Activated T-cell treated with anti-CD3 and anti-CD28 coated beads for 1 hour (primary cell): ENCODE results near the gene CNIH1.
"Not testable (repeated sequence)": the region's sequence is repeated elsewhere in the genome, so short reads cannot be mapped to it uniquely, and the experiment has no call there.

Experiments used
- DNase-seq: peaks from one replicate; pipeline ENCODE4 v3.0.0-alpha.2; 2020; ENCODE audit warnings: low read depth

Gene CNIH1

DNA sequence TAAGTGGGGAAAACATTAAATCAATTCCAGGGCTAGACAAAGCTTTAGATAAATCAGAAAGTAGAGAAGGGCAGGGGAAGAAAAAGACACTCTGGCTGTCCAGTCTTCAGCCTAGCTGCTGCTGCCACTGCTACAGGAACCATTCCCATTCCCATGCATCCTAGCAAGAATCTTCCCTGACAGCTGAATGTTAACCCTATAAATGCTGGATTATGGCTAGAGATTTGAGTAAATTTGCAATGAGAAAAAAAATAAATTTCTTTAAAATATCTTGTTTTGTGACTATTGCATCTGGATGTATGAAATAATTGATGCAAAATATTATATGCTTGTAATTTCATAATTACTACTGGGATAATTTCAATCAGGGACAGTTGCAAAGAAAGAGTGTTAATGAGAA is 59.4 kb downstream of the CNIH1 start:
- no peak for DNase-seq

DNA sequence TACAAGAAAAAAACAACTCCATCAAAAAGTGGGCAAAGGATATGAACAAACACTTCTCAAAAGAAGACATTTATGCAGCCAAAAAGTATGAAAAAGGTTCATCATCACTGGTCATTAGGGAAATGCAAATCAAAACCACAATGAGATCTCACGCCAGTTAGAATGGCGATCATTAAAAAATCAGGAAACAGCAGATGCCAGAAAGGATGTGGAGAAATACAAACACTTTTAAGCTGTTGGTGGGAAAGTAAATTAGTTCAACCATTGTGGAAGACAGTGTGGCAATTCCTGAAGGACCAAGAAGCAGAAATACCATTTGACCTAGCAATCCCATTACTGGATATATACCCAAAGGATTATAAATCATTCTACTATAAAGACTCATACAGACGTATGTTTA is 60.6 kb downstream of the CNIH1 start:
- DNase-seq: not testable (repeated sequence)

DNA sequence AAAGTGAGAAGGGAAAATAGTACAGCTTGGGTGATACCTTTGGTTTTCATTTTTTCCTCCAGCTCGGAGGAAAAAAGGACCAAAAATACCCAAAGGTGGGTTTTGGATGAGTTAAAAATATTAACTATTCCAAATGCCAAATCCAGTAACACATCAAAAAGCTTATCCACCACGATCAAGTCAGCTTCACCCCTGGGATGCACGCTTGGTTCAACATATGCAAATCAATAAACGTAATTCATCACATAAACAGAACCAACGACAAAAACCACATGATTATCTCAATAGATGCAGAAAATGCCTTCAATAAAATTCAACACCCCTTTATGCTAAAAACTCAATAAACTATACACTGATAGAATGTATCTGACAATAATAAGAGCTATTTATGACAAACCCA is 62.3 kb downstream of the CNIH1 start:
- DNase-seq: not testable (repeated sequence)

DNA sequence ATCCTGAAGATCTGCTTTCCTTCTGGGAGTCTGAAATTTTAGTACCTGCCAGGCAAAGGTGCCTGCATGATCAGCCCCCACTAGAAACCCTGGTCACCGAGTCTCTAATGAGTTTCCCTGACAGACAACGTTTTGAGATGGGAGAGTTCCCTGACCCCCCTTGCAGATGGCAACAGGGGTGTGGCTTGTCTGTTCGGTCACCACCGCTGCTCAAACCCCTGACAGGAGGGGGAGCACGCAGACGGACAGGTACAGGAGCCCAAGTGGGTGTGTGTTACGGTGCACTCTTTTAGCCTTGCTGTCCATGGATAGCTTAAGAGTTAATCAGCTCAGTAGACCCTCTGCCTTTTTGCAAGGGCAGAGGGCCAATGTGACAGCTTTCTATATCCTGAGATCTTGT is 63.7 kb downstream of the CNIH1 start:
- no peak for DNase-seq

DNA sequence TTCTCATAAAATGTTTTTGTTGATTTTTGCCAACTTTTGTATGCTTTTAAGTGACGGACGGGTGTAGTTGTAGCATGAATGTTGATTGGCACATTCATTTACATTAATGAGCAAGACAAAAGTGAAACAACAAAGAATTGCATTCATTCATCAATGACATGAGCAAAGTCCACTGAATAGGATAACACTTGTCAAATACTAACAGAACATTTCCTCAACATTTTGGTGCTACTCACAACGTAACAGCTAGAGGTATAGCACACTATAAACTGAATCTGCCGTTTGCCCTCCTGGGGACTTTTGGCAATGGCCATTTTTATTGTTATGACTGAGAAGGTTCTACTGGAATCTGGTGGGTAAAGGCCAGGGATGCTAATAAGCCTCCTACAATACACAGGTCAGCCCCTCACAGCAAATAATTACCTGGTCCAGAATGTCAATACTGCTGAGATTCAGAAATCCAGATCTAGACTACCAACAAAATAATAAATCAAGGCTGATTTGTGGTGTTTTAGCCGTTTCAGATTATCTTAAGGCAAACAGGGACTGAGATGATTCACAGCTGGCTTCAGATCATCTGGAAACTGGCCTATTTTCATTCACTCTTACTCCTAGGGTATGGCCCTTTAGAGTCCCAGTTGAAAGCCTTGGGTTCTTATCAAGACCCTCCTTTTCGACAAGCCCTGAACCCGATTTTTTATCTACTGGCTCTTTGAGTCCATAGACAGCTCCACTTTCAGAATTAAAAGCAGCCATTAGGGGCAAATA is 66.9 kb downstream of the CNIH1 start:
- DNase-seq: no peak
